ENCODE data around the gene GRPEL2.

- TF ChIP-seq CTCF (conservative IDR thresholded peaks at IDR 0.05; ENCODE audit: low read depth in 2 of 2) (no peak), EZH2 (IDR thresholded peaks at IDR 0.05; ENCODE audit: low read depth, unreplicated experiment) (no peak), POLR2AphosphoS5 (IDR thresholded peaks at IDR 0.05; ENCODE audit: low read depth) (no peak), CREB1 (CRISPR knock-in tag; IDR thresholded peaks at IDR 0.05; ENCODE audit: low read depth) (no peak), REST (IDR thresholded peaks at IDR 0.05; ENCODE audit: unreplicated experiment) (no peak), EZH2phosphoT487 (IDR thresholded peaks at IDR 0.05; ENCODE audit: unreplicated experiment) (no peak), ZNF331 (CRISPR knock-in tag; IDR thresholded peaks at IDR 0.05; ENCODE audit: low read depth) (no peak), NANOG (IDR thresholded peaks at IDR 0.05; ENCODE audit: borderline replicate concordance) (no peak), ETS1 (IDR thresholded peaks at IDR 0.05) (no peak)
Measured at GRCh38 chr5:149299451-149300054, 45.7 kb upstream of the GRPEL2 start.
